WTC11 (cell line): Measurements from ENCODE around the gene SLC45A3.

Experiments
- ATF1 ChIP-seq: sonication (generic); formaldehyde crosslinking; IDR thresholded peaks from 2 replicates; pipeline ENCODE4 v1.8.1; 2023; ENCODE audit warnings: mild to moderate bottlenecking, moderate library complexity, missing genetic modification reagents
- ELF4 ChIP-seq: sonication (generic); formaldehyde crosslinking; IDR thresholded peaks from 2 replicates; pipeline ENCODE4 v1.8.1; 2022; ENCODE audit warnings: low read depth, mild to moderate bottlenecking, moderate library complexity, missing genetic modification reagents
- FOXJ3 ChIP-seq: sonication (generic); formaldehyde crosslinking; IDR thresholded peaks from 2 replicates; pipeline ENCODE4 v1.9.0; 2021; ENCODE audit warnings: missing genetic modification reagents, mild to moderate bottlenecking, borderline replicate concordance
- JUN ChIP-seq: sonication (generic); formaldehyde crosslinking; IDR thresholded peaks from 2 replicates; pipeline ENCODE4 v1.8.0; 2023; ENCODE audit warnings: mild to moderate bottlenecking, missing genetic modification reagents
- KAT7 ChIP-seq: sonication (generic); formaldehyde crosslinking; IDR thresholded peaks from 2 replicates; pipeline ENCODE4 v1.8.1; 2023; ENCODE audit warnings: missing genetic modification reagents, mild to moderate bottlenecking, borderline replicate concordance
- ZNF138 ChIP-seq: sonication (generic); formaldehyde crosslinking; conservative IDR thresholded peaks from 2 replicates; pipeline ENCODE4 v1.8.1; 2022; ENCODE audit warnings: mild to moderate bottlenecking, moderate library complexity, missing genetic modification reagents
- TF ChIP-seq, protein P1 (sequence below): sonication (generic); formaldehyde crosslinking; IDR thresholded peaks from 2 replicates; pipeline ENCODE4 v1.8.1; 2022; ENCODE audit warnings: low read depth, mild to moderate bottlenecking, moderate library complexity, missing genetic modification reagents, borderline replicate concordance
- TF ChIP-seq, protein P2 (sequence below): fragments of 200-600 bp; IDR thresholded peaks from 2 replicates; pipeline ENCODE4 v1.8.0; 2022; ENCODE audit warnings: antibody characterized with exemption
- TF ChIP-seq, protein P3 (sequence below): sonication (generic); formaldehyde crosslinking; IDR thresholded peaks from 2 replicates; pipeline ENCODE4 v1.8.0; 2022; ENCODE audit warnings: mild to moderate bottlenecking, missing genetic modification reagents
- TF ChIP-seq, protein P4 (sequence below): sonication (generic); formaldehyde crosslinking; IDR thresholded peaks from 2 replicates; pipeline ENCODE4 v1.8.0; 2022; ENCODE audit warnings: mild to moderate bottlenecking, missing genetic modification reagents
- TF ChIP-seq, protein P5 (sequence below): sonication (generic); formaldehyde crosslinking; IDR thresholded peaks from 2 replicates; pipeline ENCODE4 v1.8.1; 2023; ENCODE audit warnings: mild to moderate bottlenecking, missing genetic modification reagents, borderline replicate concordance
- TF ChIP-seq, protein P6 (sequence below): sonication (generic); formaldehyde crosslinking; IDR thresholded peaks from 2 replicates; pipeline ENCODE4 v1.8.1; 2023; ENCODE audit warnings: mild to moderate bottlenecking, missing genetic modification reagents, moderate library complexity

DNA sequence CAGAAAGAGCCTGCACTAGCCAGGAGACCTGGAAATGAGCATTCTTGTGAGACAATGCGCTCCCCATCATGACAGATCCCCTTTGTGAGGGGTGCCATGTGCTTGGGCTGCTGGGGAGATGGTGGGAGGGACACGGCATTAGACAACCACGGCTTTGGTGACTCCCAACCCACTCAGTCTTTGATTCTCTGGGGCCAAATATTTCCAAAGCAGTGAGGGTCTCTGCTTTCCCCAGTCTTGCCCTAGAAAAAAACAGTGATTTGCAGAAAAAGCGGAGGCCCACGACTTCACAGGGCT is 10.2 kb downstream of the SLC45A3 start:
- TF ChIP-seq JUN (no peak), KAT7 (no peak), ATF1 (CRISPR knock-in tag) (no peak), ZNF138 (CRISPR knock-in tag) (no peak), FOXJ3 (CRISPR knock-in tag) (no peak), ELF4 (CRISPR knock-in tag) (no peak)
- TF ChIP-seq, protein P1, sequence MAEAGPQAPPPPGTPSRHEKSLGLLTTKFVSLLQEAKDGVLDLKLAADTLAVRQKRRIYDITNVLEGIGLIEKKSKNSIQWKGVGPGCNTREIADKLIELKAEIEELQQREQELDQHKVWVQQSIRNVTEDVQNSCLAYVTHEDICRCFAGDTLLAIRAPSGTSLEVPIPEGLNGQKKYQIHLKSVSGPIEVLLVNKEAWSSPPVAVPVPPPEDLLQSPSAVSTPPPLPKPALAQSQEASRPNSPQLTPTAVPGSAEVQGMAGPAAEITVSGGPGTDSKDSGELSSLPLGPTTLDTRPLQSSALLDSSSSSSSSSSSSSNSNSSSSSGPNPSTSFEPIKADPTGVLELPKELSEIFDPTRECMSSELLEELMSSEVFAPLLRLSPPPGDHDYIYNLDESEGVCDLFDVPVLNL (CRISPR knock-in tag): no peak
- TF ChIP-seq, protein P2, sequence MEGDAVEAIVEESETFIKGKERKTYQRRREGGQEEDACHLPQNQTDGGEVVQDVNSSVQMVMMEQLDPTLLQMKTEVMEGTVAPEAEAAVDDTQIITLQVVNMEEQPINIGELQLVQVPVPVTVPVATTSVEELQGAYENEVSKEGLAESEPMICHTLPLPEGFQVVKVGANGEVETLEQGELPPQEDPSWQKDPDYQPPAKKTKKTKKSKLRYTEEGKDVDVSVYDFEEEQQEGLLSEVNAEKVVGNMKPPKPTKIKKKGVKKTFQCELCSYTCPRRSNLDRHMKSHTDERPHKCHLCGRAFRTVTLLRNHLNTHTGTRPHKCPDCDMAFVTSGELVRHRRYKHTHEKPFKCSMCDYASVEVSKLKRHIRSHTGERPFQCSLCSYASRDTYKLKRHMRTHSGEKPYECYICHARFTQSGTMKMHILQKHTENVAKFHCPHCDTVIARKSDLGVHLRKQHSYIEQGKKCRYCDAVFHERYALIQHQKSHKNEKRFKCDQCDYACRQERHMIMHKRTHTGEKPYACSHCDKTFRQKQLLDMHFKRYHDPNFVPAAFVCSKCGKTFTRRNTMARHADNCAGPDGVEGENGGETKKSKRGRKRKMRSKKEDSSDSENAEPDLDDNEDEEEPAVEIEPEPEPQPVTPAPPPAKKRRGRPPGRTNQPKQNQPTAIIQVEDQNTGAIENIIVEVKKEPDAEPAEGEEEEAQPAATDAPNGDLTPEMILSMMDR: no peak
- TF ChIP-seq, protein P3, sequence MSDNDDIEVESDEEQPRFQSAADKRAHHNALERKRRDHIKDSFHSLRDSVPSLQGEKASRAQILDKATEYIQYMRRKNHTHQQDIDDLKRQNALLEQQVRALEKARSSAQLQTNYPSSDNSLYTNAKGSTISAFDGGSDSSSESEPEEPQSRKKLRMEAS (CRISPR knock-in tag): no peak
- TF ChIP-seq, protein P4, sequence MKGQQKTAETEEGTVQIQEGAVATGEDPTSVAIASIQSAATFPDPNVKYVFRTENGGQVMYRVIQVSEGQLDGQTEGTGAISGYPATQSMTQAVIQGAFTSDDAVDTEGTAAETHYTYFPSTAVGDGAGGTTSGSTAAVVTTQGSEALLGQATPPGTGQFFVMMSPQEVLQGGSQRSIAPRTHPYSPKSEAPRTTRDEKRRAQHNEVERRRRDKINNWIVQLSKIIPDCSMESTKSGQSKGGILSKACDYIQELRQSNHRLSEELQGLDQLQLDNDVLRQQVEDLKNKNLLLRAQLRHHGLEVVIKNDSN (CRISPR knock-in tag): no peak
- TF ChIP-seq, protein P5, sequence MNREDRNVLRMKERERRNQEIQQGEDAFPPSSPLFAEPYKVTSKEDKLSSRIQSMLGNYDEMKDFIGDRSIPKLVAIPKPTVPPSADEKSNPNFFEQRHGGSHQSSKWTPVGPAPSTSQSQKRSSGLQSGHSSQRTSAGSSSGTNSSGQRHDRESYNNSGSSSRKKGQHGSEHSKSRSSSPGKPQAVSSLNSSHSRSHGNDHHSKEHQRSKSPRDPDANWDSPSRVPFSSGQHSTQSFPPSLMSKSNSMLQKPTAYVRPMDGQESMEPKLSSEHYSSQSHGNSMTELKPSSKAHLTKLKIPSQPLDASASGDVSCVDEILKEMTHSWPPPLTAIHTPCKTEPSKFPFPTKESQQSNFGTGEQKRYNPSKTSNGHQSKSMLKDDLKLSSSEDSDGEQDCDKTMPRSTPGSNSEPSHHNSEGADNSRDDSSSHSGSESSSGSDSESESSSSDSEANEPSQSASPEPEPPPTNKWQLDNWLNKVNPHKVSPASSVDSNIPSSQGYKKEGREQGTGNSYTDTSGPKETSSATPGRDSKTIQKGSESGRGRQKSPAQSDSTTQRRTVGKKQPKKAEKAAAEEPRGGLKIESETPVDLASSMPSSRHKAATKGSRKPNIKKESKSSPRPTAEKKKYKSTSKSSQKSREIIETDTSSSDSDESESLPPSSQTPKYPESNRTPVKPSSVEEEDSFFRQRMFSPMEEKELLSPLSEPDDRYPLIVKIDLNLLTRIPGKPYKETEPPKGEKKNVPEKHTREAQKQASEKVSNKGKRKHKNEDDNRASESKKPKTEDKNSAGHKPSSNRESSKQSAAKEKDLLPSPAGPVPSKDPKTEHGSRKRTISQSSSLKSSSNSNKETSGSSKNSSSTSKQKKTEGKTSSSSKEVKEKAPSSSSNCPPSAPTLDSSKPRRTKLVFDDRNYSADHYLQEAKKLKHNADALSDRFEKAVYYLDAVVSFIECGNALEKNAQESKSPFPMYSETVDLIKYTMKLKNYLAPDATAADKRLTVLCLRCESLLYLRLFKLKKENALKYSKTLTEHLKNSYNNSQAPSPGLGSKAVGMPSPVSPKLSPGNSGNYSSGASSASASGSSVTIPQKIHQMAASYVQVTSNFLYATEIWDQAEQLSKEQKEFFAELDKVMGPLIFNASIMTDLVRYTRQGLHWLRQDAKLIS (CRISPR knock-in tag): no peak
- TF ChIP-seq, protein P6, sequence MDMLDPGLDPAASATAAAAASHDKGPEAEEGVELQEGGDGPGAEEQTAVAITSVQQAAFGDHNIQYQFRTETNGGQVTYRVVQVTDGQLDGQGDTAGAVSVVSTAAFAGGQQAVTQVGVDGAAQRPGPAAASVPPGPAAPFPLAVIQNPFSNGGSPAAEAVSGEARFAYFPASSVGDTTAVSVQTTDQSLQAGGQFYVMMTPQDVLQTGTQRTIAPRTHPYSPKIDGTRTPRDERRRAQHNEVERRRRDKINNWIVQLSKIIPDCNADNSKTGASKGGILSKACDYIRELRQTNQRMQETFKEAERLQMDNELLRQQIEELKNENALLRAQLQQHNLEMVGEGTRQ (CRISPR knock-in tag): no peak
